Measurements from ENCODE around the gene GARIN3.

The GARIN3 gene

GRCh38 chr5:157148734-157149615 lies 17.1 kb downstream of the GARIN3 start:
- peak; percentile 90 for TF ChIP-seq CTCF (IDR thresholded peaks at IDR 0.05; ENCODE audit: low read depth, low read length, missing control alignments)
- DNase-seq = peak; percentile 69
- in situ Hi-C loops (cut with HindIII; ENCODE audit: low pct_ligation_motif_present, low sequenced_read_pairs) = no loop called here
- Histone ChIP-seq H3K4me3 (ENCODE audit: low read depth, low read length) (no peak overlapping the region), H3K27ac (no peak overlapping the region), H3K36me3 (replicated peaks) (no peaks in the 10 kb centered on the region), H3K27me3 (replicated peaks) (no peaks in the 10 kb centered on the region)

- Histone ChIP-seq H3K4me3 (ENCODE audit: low read depth, low read length) (peak overlapping the region; percentile 98), H3K27me3 (replicated peaks) (no peaks in the 10 kb centered on the region), H3K36me3 (replicated peaks) (peaks cover 2% of the 10 kb centered on the region), H3K27ac (peak overlapping the region; percentile 85)
- DNase-seq = peak; percentile 11
- in situ Hi-C loops (cut with HindIII; ENCODE audit: low pct_ligation_motif_present, low sequenced_read_pairs) = no loop called here
- TF ChIP-seq CTCF (IDR thresholded peaks at IDR 0.05; ENCODE audit: low read depth, low read length, missing control alignments) = no peak
Observed at GRCh38 chr5:157143127-157143971, 22.7 kb downstream of the GARIN3 start.

GRCh38 chr5:157142317-157143126 lies 23.5 kb downstream of the GARIN3 start, which contains the start of gene MED7:
TSS of gene MED7 (minus strand) at chr5:157142865. CDS start at chr5:157139431, 3,434 bp downstream.
- peak within 1 kb of the TSS; percentile 98 for H3K4me3 ChIP-seq (ENCODE audit: low read depth, low read length)
- H3K27ac ChIP-seq = peak within 1 kb of the TSS; percentile 85
- peak; percentile 98 for DNase-seq
- TF ChIP-seq CTCF (IDR thresholded peaks at IDR 0.05; ENCODE audit: low read depth, low read length, missing control alignments) = no peak
- in situ Hi-C loops (cut with HindIII; ENCODE audit: low pct_ligation_motif_present, low sequenced_read_pairs) = no loop called here
- no peaks in the 10 kb centered on the region for H3K27me3 ChIP-seq (replicated peaks)
- H3K36me3 ChIP-seq (replicated peaks) = peaks cover 2% of the 10 kb centered on the region

- no peaks in the 10 kb centered on the region for H3K27me3 ChIP-seq (replicated peaks)
- H3K4me3 ChIP-seq (ENCODE audit: low read depth, low read length) = no peak overlapping the region
- no peak for DNase-seq
- no peak overlapping the region for H3K27ac ChIP-seq
- H3K36me3 ChIP-seq (replicated peaks) = peaks cover 2% of the 10 kb centered on the region
- TF ChIP-seq CTCF (IDR thresholded peaks at IDR 0.05; ENCODE audit: low read depth, low read length, missing control alignments) = no peak
- in situ Hi-C loops (cut with HindIII; ENCODE audit: low pct_ligation_motif_present, low sequenced_read_pairs) = no loop called here
Observed at GRCh38 chr5:157137691-157138090, 28.4 kb downstream of the GARIN3 start.

GRCh38 chr5:157132281-157132612 lies 33.8 kb downstream of the GARIN3 start:
- Histone ChIP-seq H3K4me3 (ENCODE audit: low read depth, low read length) (no peak overlapping the region), H3K27ac (no peak overlapping the region), H3K36me3 (replicated peaks) (no peaks in the 10 kb centered on the region), H3K27me3 (replicated peaks) (no peaks in the 10 kb centered on the region)
- no peak for DNase-seq
- in situ Hi-C loops (cut with HindIII; ENCODE audit: low pct_ligation_motif_present, low sequenced_read_pairs) = no loop called here
- no peak for TF ChIP-seq CTCF (IDR thresholded peaks at IDR 0.05; ENCODE audit: low read depth, low read length, missing control alignments)
